ENCODE measurements around the gene CD320.
"Not testable (repeated sequence)": the region's sequence is repeated elsewhere in the genome, so short reads cannot be mapped to it uniquely, and the experiment has no call there.

The CD320 gene

DNA sequence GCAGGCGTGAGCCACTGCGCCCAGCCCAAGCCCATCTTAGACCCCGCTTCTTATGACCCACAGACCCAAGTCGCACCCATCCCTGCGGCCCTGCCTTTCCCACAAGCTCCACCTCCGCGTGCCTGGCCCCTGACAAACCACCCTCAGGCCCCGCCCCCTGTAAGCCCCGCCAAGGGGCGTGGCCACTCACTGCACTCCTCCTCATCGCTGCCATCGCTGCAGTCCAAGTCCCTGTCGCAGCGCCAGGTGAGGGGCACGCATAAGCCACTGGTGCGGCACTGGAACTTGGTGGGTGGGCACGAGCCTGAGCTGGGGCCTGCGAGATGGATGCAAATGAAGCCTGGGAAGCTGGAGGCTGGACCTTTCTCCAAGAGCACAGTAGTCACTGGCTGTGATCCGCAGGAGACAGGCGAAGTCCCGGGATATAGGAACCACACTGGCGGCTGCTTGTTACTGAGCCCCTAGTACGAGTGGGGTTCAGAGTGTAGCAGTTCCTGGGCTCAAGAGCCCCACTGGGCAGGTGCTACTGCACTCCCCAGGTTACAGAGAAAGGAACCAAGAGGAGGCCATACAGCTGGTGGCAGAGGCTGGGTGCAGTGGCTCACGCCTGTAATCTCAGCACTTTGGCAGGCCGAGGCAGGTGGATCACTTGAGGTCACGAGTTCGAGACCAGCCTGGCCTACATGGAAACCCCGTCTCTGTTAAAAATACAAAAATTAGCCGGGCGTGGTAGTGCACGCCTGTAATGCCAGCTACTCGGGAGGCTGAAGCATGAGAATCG lies 3.1 kb downstream of the CD320 start:
- Mint-ChIP-seq H3K9me3 (no peaks in the 10 kb centered on the region), H3K27ac (no peak overlapping the region), H3K4me3 (no peak overlapping the region), H3K36me3 (peaks cover 34% of the 10 kb centered on the region), H3K4me1 (peaks cover 39% of the 10 kb centered on the region), H3K27me3 (no peaks in the 10 kb centered on the region)
- ATAC-seq, result no peak

- no peaks in the 10 kb centered on the region for H3K9me3 Mint-ChIP-seq
- peaks cover 18% of the 10 kb centered on the region for H3K4me1 Mint-ChIP-seq
These were observed 5.4 kb downstream of the CD320 start for GRCh38 chr19:8302734-8303133.

DNA sequence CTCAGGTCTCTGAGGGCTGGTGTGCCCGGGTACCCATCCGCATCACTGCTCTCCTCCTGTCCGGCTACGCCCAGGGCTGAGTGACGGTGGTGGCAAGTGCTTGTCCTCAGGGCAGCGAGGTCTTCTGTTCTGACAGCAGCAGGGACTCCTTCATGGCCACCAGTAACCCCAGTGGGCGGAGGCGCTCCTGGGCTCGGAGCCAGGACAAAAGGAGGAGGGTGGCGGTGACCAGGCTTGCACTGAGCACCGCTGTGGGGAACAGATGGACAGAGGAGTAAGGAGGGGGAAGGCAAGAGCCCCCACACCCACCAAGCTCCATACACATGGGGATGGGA lies 5.8 kb downstream of the CD320 start:
- Mint-ChIP-seq H3K36me3 (peaks cover 25% of the 10 kb centered on the region), H3K27ac (no peak overlapping the region), H3K4me1 (peaks cover 14% of the 10 kb centered on the region), H3K27me3 (no peaks in the 10 kb centered on the region), H3K9me3 (no peaks in the 10 kb centered on the region), H3K4me3 (no peak overlapping the region)
- no peak for ATAC-seq

More at GRCh38 chr19:8302734-8303133, 5.4 kb downstream of the CD320 start:
- no peak for ATAC-seq
- no peak overlapping the region for H3K4me3 Mint-ChIP-seq
- H3K27me3 Mint-ChIP-seq, result no peaks in the 10 kb centered on the region
- peaks cover 25% of the 10 kb centered on the region for H3K36me3 Mint-ChIP-seq
- H3K27ac Mint-ChIP-seq, result no peak overlapping the region

- not testable (repeated sequence) for ATAC-seq, H3K9me3 Mint-ChIP-seq, H3K27me3 Mint-ChIP-seq, H3K36me3 Mint-ChIP-seq, H3K27ac Mint-ChIP-seq, H3K4me3 Mint-ChIP-seq, H3K4me1 Mint-ChIP-seq
These were observed 16.8 kb downstream of the CD320 start for GRCh38 chr19:8291337-8291736.

DNA sequence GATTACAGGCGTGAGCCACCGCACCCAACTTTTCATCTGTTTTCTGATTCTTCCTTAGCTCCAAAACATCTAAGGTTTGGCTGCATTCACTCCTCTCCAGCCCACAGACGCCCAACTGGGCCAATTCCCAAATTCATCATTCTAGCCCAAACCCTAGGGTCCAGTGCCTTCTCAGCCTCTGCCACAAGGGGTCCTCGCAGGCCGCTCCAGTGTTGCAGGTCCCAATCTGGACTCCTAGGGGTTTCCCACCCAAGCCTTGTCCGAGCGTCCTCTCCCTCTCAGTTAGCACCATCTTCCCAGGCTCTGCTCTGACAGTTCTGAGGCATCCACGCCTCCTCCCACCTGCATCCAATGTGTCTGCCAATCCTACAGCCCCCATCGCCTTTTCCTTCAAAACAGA lies 31.6 kb downstream of the CD320 start:
- H3K27ac Mint-ChIP-seq, H3K4me3 Mint-ChIP-seq, ATAC-seq: not testable (repeated sequence)

DNA sequence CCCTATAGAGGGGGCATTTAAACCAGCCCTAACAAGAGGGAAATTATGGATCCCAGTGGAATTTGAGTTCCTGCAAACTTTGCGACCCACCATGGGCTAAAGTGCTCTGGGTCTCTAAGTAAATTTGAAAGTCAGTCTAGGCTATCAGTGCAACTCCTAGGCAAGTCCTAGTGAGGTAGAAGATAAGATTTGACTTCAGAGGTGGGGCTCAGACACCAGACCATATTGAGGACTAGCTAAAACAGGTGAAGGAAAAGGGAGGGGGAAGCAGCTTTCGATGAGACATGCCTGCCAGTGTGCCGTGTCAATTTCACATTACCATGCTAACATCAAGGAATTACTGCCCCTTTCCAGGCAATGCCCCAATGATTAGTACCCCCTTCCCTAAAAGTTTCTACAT lies 38.4 kb downstream of the CD320 start:
- no peaks in the 10 kb centered on the region for H3K27me3 Mint-ChIP-seq
- H3K36me3 Mint-ChIP-seq, result no peaks in the 10 kb centered on the region
- H3K4me3 Mint-ChIP-seq, result peak overlapping the region; percentile 79
- ATAC-seq, result no peak
- no peaks in the 10 kb centered on the region for H3K9me3 Mint-ChIP-seq
- H3K27ac Mint-ChIP-seq, result peak overlapping the region; percentile 89
- peaks cover 28% of the 10 kb centered on the region for H3K4me1 Mint-ChIP-seq

More for the DNA sequence above, 31.6 kb downstream of the CD320 start:
- not testable (repeated sequence) for H3K36me3 Mint-ChIP-seq, H3K27me3 Mint-ChIP-seq, H3K9me3 Mint-ChIP-seq, H3K4me1 Mint-ChIP-seq

DNA sequence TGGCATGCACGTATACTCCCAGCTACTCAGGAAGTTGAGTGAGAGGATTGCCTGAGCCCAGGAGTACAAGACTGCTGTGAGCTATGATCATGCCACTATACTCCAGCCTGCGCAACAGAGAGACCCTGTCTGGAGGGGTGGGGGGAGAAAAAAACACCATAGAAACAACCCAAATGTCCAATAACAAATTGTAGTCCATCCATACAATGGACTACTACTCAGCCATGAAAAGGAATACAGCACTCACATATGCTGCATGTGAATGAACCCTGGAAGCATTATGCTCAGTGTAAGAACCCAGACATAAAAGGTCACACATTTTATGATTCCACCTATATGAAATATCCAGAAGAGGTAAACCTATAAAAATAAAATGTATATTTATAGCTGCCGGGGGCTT lies 42.3 kb downstream of the CD320 start:
- Mint-ChIP-seq H3K27me3 (no peaks in the 10 kb centered on the region), H3K9me3 (no peaks in the 10 kb centered on the region), H3K36me3 (peaks cover 10% of the 10 kb centered on the region), H3K4me3 (no peak overlapping the region), H3K27ac (no peak overlapping the region), H3K4me1 (peaks cover 28% of the 10 kb centered on the region)
- ATAC-seq, result no peak

- Mint-ChIP-seq H3K36me3 (peaks cover 20% of the 10 kb centered on the region), H3K4me1 (peaks cover 20% of the 10 kb centered on the region)
- H3K4me3 Mint-ChIP-seq, H3K9me3 Mint-ChIP-seq, H3K27ac Mint-ChIP-seq, H3K27me3 Mint-ChIP-seq, ATAC-seq: not testable (repeated sequence)
These were observed 43.9 kb downstream of the CD320 start for GRCh38 chr19:8264248-8264647.

- Mint-ChIP-seq H3K9me3 (no peaks in the 10 kb centered on the region), H3K4me3 (no peak overlapping the region), H3K4me1 (peaks cover 6% of the 10 kb centered on the region), H3K36me3 (peaks cover 36% of the 10 kb centered on the region), H3K27me3 (no peaks in the 10 kb centered on the region), H3K27ac (no peak overlapping the region)
- no peak for ATAC-seq
These were observed 45.7 kb downstream of the CD320 start for GRCh38 chr19:8262431-8262830.

DNA sequence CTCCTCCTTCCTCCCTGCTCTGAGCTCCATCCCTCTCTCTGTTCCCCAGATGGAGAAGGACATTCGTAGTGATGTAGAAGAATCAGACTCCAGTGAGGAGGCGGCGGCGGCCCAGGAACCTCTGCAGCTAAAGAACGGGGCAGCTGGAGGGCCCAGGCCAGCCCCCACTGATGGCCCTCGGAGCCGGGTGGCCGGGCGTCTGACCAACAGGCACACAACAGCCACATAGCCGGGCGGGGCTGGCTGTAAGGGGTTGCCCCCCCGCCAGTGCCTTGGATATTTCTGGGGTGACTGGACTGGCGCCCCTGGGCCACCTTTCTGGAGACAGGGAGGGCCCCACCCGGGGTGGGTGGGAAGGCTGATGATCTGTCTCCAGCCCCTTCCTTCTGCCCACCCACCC lies 46.3 kb downstream of the CD320 start:
- Mint-ChIP-seq H3K9me3 (no peaks in the 10 kb centered on the region), H3K27me3 (no peaks in the 10 kb centered on the region)

DNA sequence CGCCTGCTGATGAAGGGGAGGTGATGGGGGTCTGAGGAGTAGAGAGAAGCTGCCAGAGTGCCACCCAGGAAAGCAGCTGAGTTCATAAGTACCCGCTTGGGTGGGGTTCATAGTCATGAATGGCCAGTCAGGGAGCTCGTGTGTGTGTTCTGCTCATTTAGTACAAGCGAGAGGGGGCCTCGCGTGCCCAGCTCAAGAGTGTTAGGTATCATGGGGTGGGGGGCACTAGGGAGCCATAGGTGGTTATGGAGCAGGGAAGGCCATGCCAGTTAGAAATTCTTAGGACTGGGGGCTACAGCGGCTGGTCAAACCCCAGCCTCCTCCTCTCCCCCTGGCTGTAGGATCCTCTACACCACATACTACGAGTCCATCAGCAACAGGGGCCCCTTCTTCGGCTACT lies 46.8 kb downstream of the CD320 start:
- Mint-ChIP-seq H3K4me3 (no peak overlapping the region), H3K27me3 (no peaks in the 10 kb centered on the region), H3K27ac (no peak overlapping the region), H3K9me3 (no peaks in the 10 kb centered on the region), H3K4me1 (peaks cover 6% of the 10 kb centered on the region), H3K36me3 (peaks cover 46% of the 10 kb centered on the region)
- ATAC-seq, result no peak

More for the DNA sequence above, 46.3 kb downstream of the CD320 start:
- H3K4me1 Mint-ChIP-seq, result peaks cover 6% of the 10 kb centered on the region
- no peak overlapping the region for H3K27ac Mint-ChIP-seq
- no peak for ATAC-seq
- no peak overlapping the region for H3K4me3 Mint-ChIP-seq
- peaks cover 42% of the 10 kb centered on the region for H3K36me3 Mint-ChIP-seq

GRCh38 chr19:8259922-8260247 lies 48.3 kb downstream of the CD320 start:
- Mint-ChIP-seq H3K4me1 (peaks cover 6% of the 10 kb centered on the region), H3K4me3 (no peak overlapping the region), H3K9me3 (no peaks in the 10 kb centered on the region), H3K27me3 (no peaks in the 10 kb centered on the region), H3K27ac (peak overlapping the region; percentile 22), H3K36me3 (peaks cover 55% of the 10 kb centered on the region)
- no peak for ATAC-seq

DNA sequence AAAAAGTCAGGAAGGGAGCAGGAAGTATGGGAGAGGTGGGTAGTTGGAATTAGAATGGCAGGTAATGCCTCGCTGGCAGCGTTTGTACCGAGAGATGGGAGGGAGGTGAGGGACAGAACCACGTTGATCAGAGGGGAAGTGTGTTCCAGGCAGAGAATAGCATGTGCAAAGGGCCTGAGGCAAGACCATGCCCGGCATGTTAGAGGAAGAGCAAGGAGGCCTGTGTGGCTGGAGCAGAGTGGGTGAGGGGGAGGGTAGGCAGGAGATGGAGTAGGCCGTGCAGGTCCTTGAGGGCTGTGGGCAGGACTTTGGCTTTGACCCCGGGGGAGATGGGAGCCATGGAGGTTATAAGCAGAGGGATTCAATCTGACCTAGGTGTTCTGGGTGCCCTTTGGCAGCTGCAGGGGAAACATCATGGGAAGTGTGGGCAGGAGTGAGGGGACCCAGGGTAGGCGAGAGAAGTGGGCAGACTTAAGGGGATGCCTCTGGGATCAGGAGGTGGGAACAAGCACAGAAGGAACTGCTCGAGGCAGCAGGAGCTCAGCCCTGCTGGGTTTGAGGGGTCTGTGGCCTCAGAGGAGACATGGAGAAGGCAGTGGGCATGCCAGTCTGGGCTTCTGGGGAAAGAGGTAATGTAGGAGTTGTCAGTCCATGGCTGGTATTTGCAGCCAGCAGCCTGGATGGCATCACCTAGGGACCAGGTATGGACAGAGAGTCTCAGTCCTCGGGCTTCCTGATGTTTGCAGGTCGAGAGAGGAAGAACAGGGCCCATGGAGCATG lies 48.8 kb downstream of the CD320 start:
- Mint-ChIP-seq H3K27me3 (no peaks in the 10 kb centered on the region), H3K4me3 (no peak overlapping the region), H3K9me3 (no peaks in the 10 kb centered on the region), H3K36me3 (peaks cover 55% of the 10 kb centered on the region), H3K4me1 (peaks cover 6% of the 10 kb centered on the region), H3K27ac (peak overlapping the region; percentile 22)
- ATAC-seq, result no peak

- Mint-ChIP-seq H3K4me3 (no peak overlapping the region), H3K36me3 (peaks cover 55% of the 10 kb centered on the region), H3K27me3 (no peaks in the 10 kb centered on the region), H3K9me3 (no peaks in the 10 kb centered on the region), H3K4me1 (peaks cover 6% of the 10 kb centered on the region), H3K27ac (peak overlapping the region; percentile 37)
- no peak for ATAC-seq
These were observed 51.1 kb downstream of the CD320 start for GRCh38 chr19:8257052-8257443.

DNA sequence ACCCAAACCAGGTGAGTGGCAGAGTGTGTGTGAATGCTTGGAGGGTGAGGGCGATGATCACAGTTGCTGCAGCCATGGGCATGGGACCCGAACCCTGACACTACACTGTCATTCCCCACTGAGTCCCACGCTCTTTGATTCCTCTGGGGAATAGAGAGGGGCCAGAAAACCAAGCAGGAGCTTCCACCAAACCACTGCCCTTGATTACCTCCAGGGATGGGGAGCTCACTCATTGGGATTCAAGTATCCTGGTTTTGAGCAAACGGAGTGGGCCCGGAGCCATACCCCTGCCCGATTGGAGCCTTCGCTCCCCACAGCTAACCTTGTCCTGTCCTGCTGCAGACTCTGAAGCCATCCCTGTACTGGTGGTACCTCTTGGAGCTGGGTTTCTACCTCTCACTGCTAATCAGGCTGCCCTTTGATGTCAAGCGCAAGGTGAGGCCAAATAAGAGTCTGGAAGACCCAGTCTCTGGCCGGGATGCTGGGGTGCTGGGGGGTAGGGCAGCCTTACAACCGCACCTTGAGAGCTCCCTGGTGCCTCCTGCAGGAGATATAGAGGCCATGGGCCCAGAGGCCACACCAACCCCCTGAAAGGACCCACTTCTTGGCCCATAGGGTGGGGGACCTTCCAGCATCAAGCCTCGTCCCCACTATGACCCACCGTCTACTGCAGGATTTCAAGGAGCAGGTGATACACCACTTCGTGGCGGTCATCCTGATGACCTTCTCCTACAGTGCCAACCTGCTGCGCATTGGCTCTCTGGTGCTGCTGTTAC lies 51.7 kb downstream of the CD320 start:
- no peak overlapping the region for H3K4me3 Mint-ChIP-seq
- H3K27ac Mint-ChIP-seq, result peak overlapping the region; percentile 37
- peaks cover 50% of the 10 kb centered on the region for H3K36me3 Mint-ChIP-seq
- peaks cover 6% of the 10 kb centered on the region for H3K4me1 Mint-ChIP-seq
- no peaks in the 10 kb centered on the region for H3K9me3 Mint-ChIP-seq
- H3K27me3 Mint-ChIP-seq, result no peaks in the 10 kb centered on the region
- no peak for ATAC-seq

Data from stimulated activated memory B cell treated with anti-CD40 and anti-IgM and Interleukin-4, amounts not matched to agents 10 μg/mL and 1 μg/mL and 100 μg/mL, for 72 hours (primary cell).